Measurements from ENCODE around the gene MIGA1. TPM values are rescaled to one million over a fixed set of nuclear protein-coding genes. Genes with fewer than 3 reads are reported as not detected.
"Not testable (repeated sequence)": the region's sequence is repeated elsewhere in the genome, so short reads cannot be mapped to it uniquely, and the experiment has no call there.

The MIGA1 gene
- total RNA-seq, 1 donor from 2014 or later: 11.2 TPM

GRCh38 chr1:77744576-77744975 is 34.9 kb upstream of the MIGA1 start:
- Histone ChIP-seq H3K27ac (replicated peaks) (no peak overlapping the region), H3K27me3 (ENCODE audit: low read depth) (no peaks in the 10 kb centered on the region), H3K36me3 (peaks cover 11% of the 10 kb centered on the region), H3K4me3 (no peak overlapping the region), H3K9me3 (replicated peaks) (no peaks in the 10 kb centered on the region), H3K4me1 (peaks cover 34% of the 10 kb centered on the region)
- TF ChIP-seq CTCF (IDR thresholded peaks at IDR 0.05; ENCODE audit: borderline replicate concordance): no peak
- DNase-seq: no peak
- intact Hi-C loops (cut with micrococcal nuclease): no loop called here

- H3K4me3 ChIP-seq; intact Hi-C loops (cut with micrococcal nuclease): not testable (repeated sequence)
Observed at GRCh38 chr1:77749489-77749888, 30.0 kb upstream of the MIGA1 start.

GRCh38 chr1:77756052-77756754 is 23.2 kb upstream of the MIGA1 start:
- TF ChIP-seq CTCF (IDR thresholded peaks at IDR 0.05; ENCODE audit: borderline replicate concordance): no peak
- H3K36me3 ChIP-seq: no peaks in the 10 kb centered on the region
- peaks cover 57% of the 10 kb centered on the region for H3K4me1 ChIP-seq
- DNase-seq: no peak
- intact Hi-C loops (cut with micrococcal nuclease): no loop called here
- H3K27me3 ChIP-seq (ENCODE audit: low read depth): no peaks in the 10 kb centered on the region
- H3K9me3 ChIP-seq (replicated peaks): no peaks in the 10 kb centered on the region
- no peak overlapping the region for H3K4me3 ChIP-seq
- no peak overlapping the region for H3K27ac ChIP-seq (replicated peaks)

More at GRCh38 chr1:77749489-77749888, 30.0 kb upstream of the MIGA1 start:
- H3K9me3 ChIP-seq (replicated peaks); DNase-seq; H3K27me3 ChIP-seq (ENCODE audit: low read depth); H3K36me3 ChIP-seq; H3K27ac ChIP-seq (replicated peaks): not testable (repeated sequence)
- H3K4me1 ChIP-seq: peaks cover 38% of the 10 kb centered on the region

GRCh38 chr1:77757066-77757584 is 22.3 kb upstream of the MIGA1 start:
- Histone ChIP-seq H3K9me3 (replicated peaks) (no peaks in the 10 kb centered on the region), H3K27ac (replicated peaks) (peak overlapping the region; percentile 94), H3K4me1 (peaks cover 57% of the 10 kb centered on the region), H3K36me3 (no peaks in the 10 kb centered on the region), H3K4me3 (peak overlapping the region; percentile 96), H3K27me3 (ENCODE audit: low read depth) (no peaks in the 10 kb centered on the region)
- no peak for TF ChIP-seq CTCF (IDR thresholded peaks at IDR 0.05; ENCODE audit: borderline replicate concordance)
- DNase-seq: no peak
- intact Hi-C loops (cut with micrococcal nuclease): no loop called here

GRCh38 chr1:77757603-77758002 is 21.8 kb upstream of the MIGA1 start:
- Histone ChIP-seq H3K36me3 (no peaks in the 10 kb centered on the region), H3K27me3 (ENCODE audit: low read depth) (no peaks in the 10 kb centered on the region), H3K4me1 (peaks cover 57% of the 10 kb centered on the region), H3K27ac (replicated peaks) (peak overlapping the region; percentile 94), H3K9me3 (replicated peaks) (no peaks in the 10 kb centered on the region), H3K4me3 (peak overlapping the region; percentile 96)
- TF ChIP-seq CTCF (IDR thresholded peaks at IDR 0.05; ENCODE audit: borderline replicate concordance): no peak
- intact Hi-C loops (cut with micrococcal nuclease): no loop called here
- DNase-seq: no peak

Measured in left ventricle myocardium inferior (tissue), 1 donor.